Cardiac fibroblast (primary cell): ENCODE measurements around the gene VWDE.
"Not testable (repeated sequence)": the region's sequence is repeated elsewhere in the genome, so short reads cannot be mapped to it uniquely, and the experiment has no call there.

Experiments
- DNase-seq, 2 donors: peaks; one replicate each; pipeline versions ENCODE4 v3.0.0 to v3.0.0-alpha.2; 2010; ENCODE audit warnings: low read depth in 2 of 2
- H3K4me3 ChIP-seq, 2 donors: replicated peaks in 1 of 2; 1 replicate in 1 of 2; 2 replicates in 1 of 2; pipeline ENCODE4 v1.5.1; 2011; ENCODE audit warnings: low read depth in 2 of 2, low read length in 2 of 2, mild to moderate bottlenecking in 2 of 2, moderate library complexity in 1 of 2
- CTCF ChIP-seq: IDR thresholded peaks from one replicate; pipeline ENCODE4 v1.5.1; 2011; ENCODE audit warnings: low read depth, mild to moderate bottlenecking, low read length, inconsistent platforms

VWDE gene

GRCh38 chr7:12418452-12418851 lies 14.8 kb upstream of the VWDE start:
- no peak for TF ChIP-seq CTCF
- no peak overlapping the region for H3K4me3 ChIP-seq
- DNase-seq: peak in 1 of 2 donors; percentile 3

- no peak for TF ChIP-seq CTCF
- no peak for DNase-seq
- H3K4me3 ChIP-seq: no peak overlapping the region
Measured at GRCh38 chr7:12415072-12415471, 11.4 kb upstream of the VWDE start.

GRCh38 chr7:12412407-12412806 lies 8.7 kb upstream of the VWDE start:
- no peak for TF ChIP-seq CTCF
- DNase-seq: no peak
- no peak overlapping the region for H3K4me3 ChIP-seq

GRCh38 chr7:12410523-12410922 lies 6.9 kb upstream of the VWDE start:
- no peak for TF ChIP-seq CTCF
- DNase-seq: no peak
- no peak overlapping the region for H3K4me3 ChIP-seq

GRCh38 chr7:12409097-12409711 lies 5.5 kb upstream of the VWDE start:
- H3K4me3 ChIP-seq: no peak overlapping the region
- no peak for TF ChIP-seq CTCF
- no peak for DNase-seq

- not testable (repeated sequence) for H3K4me3 ChIP-seq, DNase-seq
Measured at GRCh38 chr7:12407652-12408051, 4.0 kb upstream of the VWDE start.

- TF ChIP-seq CTCF: no peak
- no peak for DNase-seq
- H3K4me3 ChIP-seq: no peak overlapping the region
Measured at GRCh38 chr7:12402365-12402725, 1.3 kb downstream of the VWDE start.
